IMR-90 (cell line): Measurements from ENCODE around the gene ABCB9. TPM values are rescaled to one million over a fixed set of nuclear protein-coding genes. Genes with fewer than 3 reads are reported as not detected.

Source experiments
- ATAC-seq: fragments of 200-7000 bp; cut with Tn5 transposase; 2 replicates; pipeline ENCODE4 v1.9.1; 2020; ENCODE audit warnings: low read depth, mild to moderate bottlenecking, moderate library complexity
- BruUV-seq: library from RNA; stranded (reverse); fragments of 400-500 nt; replicated peaks from 2 replicates; lab custom pipeline; 2021; lab: Mats Ljungman, UMichigan
- CTCF ChIA-PET: fragments of 300-600 bp; formaldehyde crosslinking; extraction: SDS; loops from one replicate; lab custom pipeline; 2021; ENCODE audit warnings: antibody characterized with exemption; lab: Yijun Ruan, JAX
- POLR2A ChIA-PET: fragments of 300-600 bp; sonication (Branson Sonifier 250); formaldehyde crosslinking; loops from one replicate; lab custom pipeline; 2022; ENCODE audit warnings: antibody characterized with exemption; ENCODE audit not compliant: unreplicated experiment; lab: Charles Lee
- DNase-seq: peaks from one replicate; pipeline ENCODE4 v3.0.0; 2013
- H2AFZ ChIP-seq: replicated peaks from 2 replicates; pipeline ENCODE3; 2013; ENCODE audit warnings: low read length, mild to moderate bottlenecking; ENCODE audit not compliant: poor library complexity
- H2AK5ac ChIP-seq: 2 replicates; pipeline ENCODE4 v1.6.1; 2013; ENCODE audit warnings: low read depth, low read length, inconsistent platforms
- H2AK9ac ChIP-seq: replicated peaks from 2 replicates; pipeline ENCODE3; 2013; ENCODE audit warnings: mild to moderate bottlenecking, low read depth, low read length, moderate library complexity; ENCODE audit not compliant: poor library complexity
- H2BK120ac ChIP-seq: 2 replicates; pipeline ENCODE4 v1.6.1; 2013; ENCODE audit warnings: low read depth, low read length, inconsistent platforms
- H2BK15ac ChIP-seq: 3 replicates; pipeline ENCODE4 v1.6.1; 2013; ENCODE audit warnings: low read depth, low read length, inconsistent platforms
- H2BK20ac ChIP-seq: 2 replicates; pipeline ENCODE4 v1.6.1; 2013; ENCODE audit warnings: low read depth, mild to moderate bottlenecking, inconsistent platforms, low read length, moderate library complexity
- H2BK5ac ChIP-seq: 2 replicates; pipeline ENCODE4 v1.6.1; 2013; ENCODE audit warnings: mild to moderate bottlenecking, low read depth, low read length, inconsistent platforms; ENCODE audit not compliant: poor library complexity, severe bottlenecking
- H3K14ac ChIP-seq: replicated peaks from 2 replicates; pipeline ENCODE4 v1.6.1; 2013; ENCODE audit warnings: low read depth, low read length, inconsistent platforms
- H3K18ac ChIP-seq: 2 replicates; pipeline ENCODE4 v1.6.1; 2013; ENCODE audit warnings: low read depth, low read length, control low read depth
- H3K23ac ChIP-seq: 2 replicates; pipeline ENCODE4 v1.6.1; 2013; ENCODE audit warnings: low read depth, low read length, inconsistent platforms
- H3K27ac ChIP-seq: 2 replicates; pipeline ENCODE4 v1.5.1; 2013; ENCODE audit warnings: mild to moderate bottlenecking, control low read depth, low read length; ENCODE audit not compliant: insufficient read depth
- H3K27me3 ChIP-seq: 2 replicates; pipeline ENCODE4 v1.6.1; 2013; ENCODE audit warnings: low read length; ENCODE audit not compliant: control insufficient read depth, insufficient read depth
- H3K36me3 ChIP-seq: 2 replicates; pipeline ENCODE4 v1.6.1; 2013; ENCODE audit warnings: low read length, mixed read lengths; ENCODE audit not compliant: control insufficient read depth, insufficient read depth
- H3K4ac ChIP-seq: 2 replicates; pipeline ENCODE4 v1.6.1; 2013; ENCODE audit warnings: low read depth, low read length, inconsistent platforms
- H3K4me1 ChIP-seq: 2 replicates; pipeline ENCODE4 v1.6.1; 2013; ENCODE audit warnings: low read length, mixed read lengths; ENCODE audit not compliant: control insufficient read depth, insufficient read depth
- H3K4me2 ChIP-seq: 2 replicates; pipeline ENCODE4 v1.6.1; 2013; ENCODE audit warnings: low read depth, mild to moderate bottlenecking, control low read depth, low read length, moderate library complexity
- H3K4me3 ChIP-seq: 2 replicates; pipeline ENCODE4 v1.5.1; 2013; ENCODE audit warnings: low read depth, mild to moderate bottlenecking, control low read depth, low read length, moderate library complexity; ENCODE audit not compliant: insufficient read depth
- H3K56ac ChIP-seq: 2 replicates; pipeline ENCODE4 v1.6.1; 2013; ENCODE audit warnings: low read length, inconsistent platforms; ENCODE audit not compliant: insufficient read depth; ENCODE audit errors: extremely low read depth
- H3K79me1 ChIP-seq, 2 experiments: 2 replicates each; pipeline ENCODE4 v1.6.1; 2013; ENCODE audit warnings: low read length in 2 of 2, inconsistent platforms in 1 of 2, low read depth in 1 of 2
- H3K9ac ChIP-seq: 2 replicates; pipeline ENCODE4 v1.6.1; 2013; ENCODE audit warnings: low read depth, low read length, control low read depth
- H3K9me1 ChIP-seq: 2 replicates; pipeline ENCODE4 v1.6.1; 2013; ENCODE audit warnings: low read length, inconsistent platforms; ENCODE audit not compliant: insufficient read depth
- H3K9me3 ChIP-seq: 2 replicates; pipeline ENCODE4 v1.6.1; 2013; ENCODE audit warnings: low read length; ENCODE audit not compliant: control insufficient read depth, insufficient read depth
- H4K20me1 ChIP-seq: 2 replicates; pipeline ENCODE4 v1.6.1; 2013; ENCODE audit warnings: low read length, inconsistent platforms; ENCODE audit not compliant: insufficient read depth
- H4K5ac ChIP-seq: 2 replicates; pipeline ENCODE4 v1.6.1; 2013; ENCODE audit warnings: mild to moderate bottlenecking, low read depth, low read length, control low read depth
- H4K8ac ChIP-seq, 2 experiments: 2 replicates each; pipeline ENCODE4 v1.6.1; 2013; ENCODE audit warnings: low read depth in 2 of 2, low read length in 2 of 2, control low read depth in 1 of 2, inconsistent platforms in 1 of 2
- H4K91ac ChIP-seq: 2 replicates; pipeline ENCODE4 v1.6.1; 2013; ENCODE audit warnings: low read depth, low read length, inconsistent platforms; ENCODE audit not compliant: insufficient read depth
- BHLHE40 ChIP-seq: fragments of 150-350 bp; IDR thresholded peaks from 2 replicates; pipeline ENCODE4 v1.6.1; 2016; ENCODE audit warnings: mild to moderate bottlenecking, low read depth, low read length
- CEBPB ChIP-seq: IDR thresholded peaks from 2 replicates; pipeline ENCODE4 v1.6.1; 2012; ENCODE audit warnings: low read depth, low read length, improper control_type of control experiment
- CHD1 ChIP-seq: IDR thresholded peaks from 2 replicates; pipeline ENCODE4 v1.6.1; 2012; ENCODE audit warnings: low read depth, low read length, improper control_type of control experiment
- FOS ChIP-seq: fragments of 150-350 bp; IDR thresholded peaks from 2 replicates; pipeline ENCODE4 v1.6.1; 2016; ENCODE audit warnings: low read depth, low read length
- MAZ ChIP-seq: IDR thresholded peaks from 2 replicates; pipeline ENCODE4 v1.6.1; 2012; ENCODE audit warnings: low read depth, mild to moderate bottlenecking, low read length, improper control_type of control experiment, moderate library complexity, borderline replicate concordance
- MXI1 ChIP-seq: IDR thresholded peaks from 2 replicates; pipeline ENCODE4 v1.6.1; 2012; ENCODE audit warnings: low read depth, mild to moderate bottlenecking, low read length, moderate library complexity, borderline replicate concordance
- NFE2L2 ChIP-seq: fragments of 150-350 bp; IDR thresholded peaks from 2 replicates; pipeline ENCODE4 v1.6.1; 2016; ENCODE audit warnings: low read depth, mild to moderate bottlenecking, low read length
- POLR2A ChIP-seq: IDR thresholded peaks from 2 replicates; pipeline ENCODE4 v1.6.1; 2012; ENCODE audit warnings: mild to moderate bottlenecking, low read depth, low read length
- RAD21 ChIP-seq: IDR thresholded peaks from 2 replicates; pipeline ENCODE4 v1.6.1; 2012; ENCODE audit warnings: low read length, improper control_type of control experiment
- RCOR1 ChIP-seq: IDR thresholded peaks from 2 replicates; pipeline ENCODE4 v1.6.1; 2012; ENCODE audit warnings: mild to moderate bottlenecking, low read length, improper control_type of control experiment; ENCODE audit not compliant: insufficient replicate concordance
- RFX5 ChIP-seq: IDR thresholded peaks from 2 replicates; pipeline ENCODE4 v1.8.0; 2012; ENCODE audit warnings: low read depth, mild to moderate bottlenecking, low read length, moderate library complexity
- SMC3 ChIP-seq: fragments of 150-350 bp; IDR thresholded peaks from 2 replicates; pipeline ENCODE4 v1.6.1; 2016; ENCODE audit warnings: low read depth, mild to moderate bottlenecking, antibody characterized with exemption, low read length, moderate library complexity
- WGBS, 2 experiments: methylation state at CpG; one replicate each; pipeline versions ENCODE4 v1.1.5 to v1.1.7; 2013; ENCODE audit warnings: missing lambda C conversion rate in 2 of 2; ENCODE audit not compliant: insufficient read length in 1 of 2; ENCODE audit errors: extremely low coverage in 2 of 2; 5-methylcytosine and 5-hydroxymethylcytosine counted together
- dilution Hi-C: fragments of 300-500 bp; cut with HindIII; formaldehyde crosslinking; loops from one replicate; pipeline ENCODE4 v1.14.3; 2018; ENCODE audit warnings: low sequenced_read_pairs; ENCODE audit not compliant: unreplicated experiment
- in situ Hi-C: fragments of 300-500 bp; cut with MboI; formaldehyde crosslinking; loops from 3 replicates; pipeline ENCODE4 v1.14.3; 2019; ENCODE audit warnings: low sequenced_read_pairs, inconsistent platforms, mixed read lengths
- intact Hi-C: fragments of 100-400 bp; cut with micrococcal nuclease; formaldehyde crosslinking; loops from 2 replicates; pipeline ENCODE4 v1.10.0; 2022
- polyA plus RNA-seq, 3 experiments: library from polyadenylated mRNA; depleted of rRNA; stranded (reverse); fragments of >200 nt; gene quantifications; 2 replicates each; pipeline ENCODE4 v1.2.3, GENCODE V29; 2012; ENCODE audit warnings: low replicate concordance in 1 of 3
- total RNA-seq: library from RNA; depleted of rRNA; stranded (reverse); fragments of >200 nt; gene quantifications from 2 replicates; pipeline ENCODE4 v1.2.3, GENCODE V29; 2012
- TF ChIP-seq, protein P1 (sequence below): fragments of 150-350 bp; IDR thresholded peaks from 2 replicates; pipeline ENCODE4 v1.6.1; 2016; ENCODE audit warnings: low read depth, mild to moderate bottlenecking, low read length, moderate library complexity, borderline replicate concordance
- TF ChIP-seq, protein P2 (sequence below): fragments of 150-350 bp; IDR thresholded peaks from 2 replicates; pipeline ENCODE4 v1.6.1; 2017; ENCODE audit warnings: mild to moderate bottlenecking, antibody characterized with exemption, low read length, low read depth
- TF ChIP-seq, protein P3 (sequence below): conservative IDR thresholded peaks from 2 replicates; pipeline ENCODE4 v1.5.1; 2012; ENCODE audit warnings: mild to moderate bottlenecking, low read depth, low read length, improper control_type of control experiment

ABCB9 gene
- total and polyA plus RNA-seq, 2 of the 4 experiments (the other 2 are of a cell fraction) = 5.6 to 8.3 TPM

DNA sequence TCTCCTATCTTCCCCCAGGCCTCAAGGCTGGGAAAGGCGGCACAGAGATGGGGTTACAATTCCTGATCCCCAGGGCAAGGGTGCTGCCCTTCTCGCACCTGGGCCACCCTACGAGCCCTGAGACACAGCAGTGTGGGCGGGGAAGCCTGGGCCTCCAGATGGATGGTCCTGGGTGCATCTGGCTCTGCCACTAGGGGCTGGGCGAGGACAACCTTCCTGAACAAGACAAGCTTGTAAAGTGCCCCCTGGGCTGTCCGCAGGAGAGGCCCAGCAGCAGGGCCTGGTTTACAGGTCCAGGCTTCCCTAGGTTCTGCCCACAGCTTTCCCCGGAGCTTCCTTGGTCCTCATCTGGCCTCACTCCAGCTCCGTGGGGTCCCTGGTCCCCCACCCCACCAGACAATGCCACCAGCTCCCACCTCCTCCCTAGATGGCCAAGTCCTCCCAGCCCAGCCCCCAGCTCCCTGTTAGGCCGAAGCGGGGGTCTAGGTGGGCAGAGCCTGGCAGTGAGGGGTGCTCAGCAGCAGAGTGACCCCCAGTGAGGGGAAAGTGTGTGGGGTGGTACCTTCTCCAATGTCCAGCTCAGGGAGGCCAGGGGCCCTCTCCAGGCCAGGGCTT is 23.1 kb upstream of the ABCB9 start:
- Histone ChIP-seq H3K14ac (no peak overlapping the region), H3K23ac (no peak overlapping the region), H3K56ac (no peak overlapping the region), H3K27me3 (no peaks in the 10 kb centered on the region), H3K4ac (no peak overlapping the region), H2AK9ac (no peak overlapping the region), H3K9me3 (no peaks in the 10 kb centered on the region), H3K27ac (no peak overlapping the region), H4K91ac (no peak overlapping the region), H2BK120ac (no peak overlapping the region), H3K4me1 (peaks cover 6% of the 10 kb centered on the region), H3K79me1 (0 out of 4 replicates have a peak, but pooled peaks cover 0 to under 1% of the 10 kb centered on the region in 2 experiments), H3K36me3 (peaks cover 40% of the 10 kb centered on the region; the same call in 1 of the 2 replicates), H2BK15ac (no peak overlapping the region), H2BK20ac (no peak overlapping the region), H4K5ac (no peak overlapping the region), H3K9ac (no peak overlapping the region), H4K20me1 (no peaks in the 10 kb centered on the region; the same call in 1 of the 2 replicates), H3K4me3 (no peak overlapping the region), H4K8ac (no peak overlapping the region), H2AK5ac (no peak overlapping the region), H3K9me1 (peaks cover 6% of the 10 kb centered on the region; the same call in 1 of the 2 replicates), H2AFZ (no peak overlapping the region), H3K18ac (no peak overlapping the region), H2BK5ac (no peak overlapping the region), H3K4me2 (no peak overlapping the region)
- intact Hi-C loops (no loop called here), in situ Hi-C loops (loop anchor here (10.0 kb wide), 1 partner anchor 155 kb away; no protein-coding TSS in a partner anchor), dilution Hi-C loops (loop anchor here (25.0 kb wide), 1 partner anchor 248 kb away; the partner anchor contains the start of genes MPHOSPH9 and MTRFR)
- DNase-seq = no peak
- POLR2A ChIA-PET = interaction anchor here (0.7 kb wide), 1 partner anchor 244 kb away, joined by 3 read pairs; the partner anchor contains the start of genes MPHOSPH9 and MTRFR
- WGBS, 2 experiments = 80% methylated on average over 1 of the region's 10 CpGs; no CpG with 5 or more reads in 1 of the 2 experiments
- no TSS peak for BruUV-seq
- no peak for ATAC-seq
- CTCF ChIA-PET = no interaction called here
- TF ChIP-seq, protein P1, sequence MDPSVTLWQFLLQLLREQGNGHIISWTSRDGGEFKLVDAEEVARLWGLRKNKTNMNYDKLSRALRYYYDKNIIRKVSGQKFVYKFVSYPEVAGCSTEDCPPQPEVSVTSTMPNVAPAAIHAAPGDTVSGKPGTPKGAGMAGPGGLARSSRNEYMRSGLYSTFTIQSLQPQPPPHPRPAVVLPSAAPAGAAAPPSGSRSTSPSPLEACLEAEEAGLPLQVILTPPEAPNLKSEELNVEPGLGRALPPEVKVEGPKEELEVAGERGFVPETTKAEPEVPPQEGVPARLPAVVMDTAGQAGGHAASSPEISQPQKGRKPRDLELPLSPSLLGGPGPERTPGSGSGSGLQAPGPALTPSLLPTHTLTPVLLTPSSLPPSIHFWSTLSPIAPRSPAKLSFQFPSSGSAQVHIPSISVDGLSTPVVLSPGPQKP = no peak
- TF ChIP-seq RFX5 (no peak), NFE2L2 (no peak), RAD21 (no peak), SMC3 (no peak), FOS (no peak), POLR2A (no peak), RCOR1 (no peak), MAZ (no peak), CEBPB (no peak), CHD1 (no peak), BHLHE40 (no peak), MXI1 (no peak)
- TF ChIP-seq, protein P2, sequence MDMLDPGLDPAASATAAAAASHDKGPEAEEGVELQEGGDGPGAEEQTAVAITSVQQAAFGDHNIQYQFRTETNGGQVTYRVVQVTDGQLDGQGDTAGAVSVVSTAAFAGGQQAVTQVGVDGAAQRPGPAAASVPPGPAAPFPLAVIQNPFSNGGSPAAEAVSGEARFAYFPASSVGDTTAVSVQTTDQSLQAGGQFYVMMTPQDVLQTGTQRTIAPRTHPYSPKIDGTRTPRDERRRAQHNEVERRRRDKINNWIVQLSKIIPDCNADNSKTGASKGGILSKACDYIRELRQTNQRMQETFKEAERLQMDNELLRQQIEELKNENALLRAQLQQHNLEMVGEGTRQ = no peak
- TF ChIP-seq, protein P3, sequence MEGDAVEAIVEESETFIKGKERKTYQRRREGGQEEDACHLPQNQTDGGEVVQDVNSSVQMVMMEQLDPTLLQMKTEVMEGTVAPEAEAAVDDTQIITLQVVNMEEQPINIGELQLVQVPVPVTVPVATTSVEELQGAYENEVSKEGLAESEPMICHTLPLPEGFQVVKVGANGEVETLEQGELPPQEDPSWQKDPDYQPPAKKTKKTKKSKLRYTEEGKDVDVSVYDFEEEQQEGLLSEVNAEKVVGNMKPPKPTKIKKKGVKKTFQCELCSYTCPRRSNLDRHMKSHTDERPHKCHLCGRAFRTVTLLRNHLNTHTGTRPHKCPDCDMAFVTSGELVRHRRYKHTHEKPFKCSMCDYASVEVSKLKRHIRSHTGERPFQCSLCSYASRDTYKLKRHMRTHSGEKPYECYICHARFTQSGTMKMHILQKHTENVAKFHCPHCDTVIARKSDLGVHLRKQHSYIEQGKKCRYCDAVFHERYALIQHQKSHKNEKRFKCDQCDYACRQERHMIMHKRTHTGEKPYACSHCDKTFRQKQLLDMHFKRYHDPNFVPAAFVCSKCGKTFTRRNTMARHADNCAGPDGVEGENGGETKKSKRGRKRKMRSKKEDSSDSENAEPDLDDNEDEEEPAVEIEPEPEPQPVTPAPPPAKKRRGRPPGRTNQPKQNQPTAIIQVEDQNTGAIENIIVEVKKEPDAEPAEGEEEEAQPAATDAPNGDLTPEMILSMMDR = no peak
